ENCODE data around the gene STX18.
"Not testable (repeated sequence)": the region's sequence is repeated elsewhere in the genome, so short reads cannot be mapped to it uniquely, and the experiment has no call there.

- TF ChIP-seq, protein P1, sequence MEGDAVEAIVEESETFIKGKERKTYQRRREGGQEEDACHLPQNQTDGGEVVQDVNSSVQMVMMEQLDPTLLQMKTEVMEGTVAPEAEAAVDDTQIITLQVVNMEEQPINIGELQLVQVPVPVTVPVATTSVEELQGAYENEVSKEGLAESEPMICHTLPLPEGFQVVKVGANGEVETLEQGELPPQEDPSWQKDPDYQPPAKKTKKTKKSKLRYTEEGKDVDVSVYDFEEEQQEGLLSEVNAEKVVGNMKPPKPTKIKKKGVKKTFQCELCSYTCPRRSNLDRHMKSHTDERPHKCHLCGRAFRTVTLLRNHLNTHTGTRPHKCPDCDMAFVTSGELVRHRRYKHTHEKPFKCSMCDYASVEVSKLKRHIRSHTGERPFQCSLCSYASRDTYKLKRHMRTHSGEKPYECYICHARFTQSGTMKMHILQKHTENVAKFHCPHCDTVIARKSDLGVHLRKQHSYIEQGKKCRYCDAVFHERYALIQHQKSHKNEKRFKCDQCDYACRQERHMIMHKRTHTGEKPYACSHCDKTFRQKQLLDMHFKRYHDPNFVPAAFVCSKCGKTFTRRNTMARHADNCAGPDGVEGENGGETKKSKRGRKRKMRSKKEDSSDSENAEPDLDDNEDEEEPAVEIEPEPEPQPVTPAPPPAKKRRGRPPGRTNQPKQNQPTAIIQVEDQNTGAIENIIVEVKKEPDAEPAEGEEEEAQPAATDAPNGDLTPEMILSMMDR (IDR thresholded peaks at IDR 0.05) = not testable (repeated sequence)
- TF ChIP-seq POLR2A (IDR thresholded peaks at IDR 0.05); POLR2AphosphoS5 (IDR thresholded peaks at IDR 0.05); EP300 (IDR thresholded peaks at IDR 0.05; ENCODE audit: low read depth): not testable (repeated sequence)
These were observed 24.5 kb upstream of the STX18 start for GRCh38 chr4:4566359-4566758.
